ENCODE data around the gene KLHDC4. TPM values are rescaled to one million over a fixed set of nuclear protein-coding genes. Genes with fewer than 3 reads are reported as not detected.

The KLHDC4 gene
- total and polyA plus RNA-seq, 10 of the 15 experiments (the other 5 are each of a cell fraction or from before 2014, with no cell fraction given), result 0.80 to 62.1 (median 32.8) TPM

- no peak for TF ChIP-seq E2F8 (IDR thresholded peaks at IDR 0.05; ENCODE audit: low read depth, partially characterized antibody)
Measured at GRCh38 chr16:87686697-87687096, 79.1 kb downstream of the KLHDC4 start (continued).

- 66% methylated on average over 8 of the region's 13 CpGs for WGBS (ENCODE audit: insufficient coverage, insufficient replicate concordance, low lambda C conversion rate, missing lambda C conversion rate)
- H3K4me2 ChIP-seq (ENCODE audit: control insufficient read depth, insufficient read depth), result no peak overlapping the region
- no peak overlapping the region for H3K27ac ChIP-seq (ENCODE audit: control insufficient read depth, insufficient read depth)
- no peaks in the 10 kb centered on the region for H3K36me3 ChIP-seq (ENCODE audit: control insufficient read depth in 2 of 2, insufficient read depth in 2 of 2, low read length in 1 of 2)
- H3K4me3 ChIP-seq, result no peak overlapping the region
- no peak overlapping the region for H3K9ac ChIP-seq (ENCODE audit: control insufficient read depth, insufficient read depth, low read length)
- POLR2A ChIA-PET, result no interaction called here
- BruUV-seq (replicated peaks), result no TSS peak
- no peak for FAIRE-seq
- CTCF ChIA-PET, result no interaction called here
- SMC1A ChIA-PET (ENCODE audit: uncharacterized antibody, unreplicated experiment), result no interaction called here
- no peak for DNase-seq (ENCODE audit: low read depth, low spot score)
- no peaks in the 10 kb centered on the region for H3K27me3 ChIP-seq (replicated peaks in 1 of 2; ENCODE audit: control insufficient read depth in 2 of 2, insufficient read depth in 2 of 2, low read length in 1 of 2)
- no peaks in the 10 kb centered on the region for H3K9me3 ChIP-seq (replicated peaks; ENCODE audit: control insufficient read depth, insufficient read depth, low read length)
- in situ Hi-C loops (cut with MboI), result no loop called here
- TF ChIP-seq EZH2 (IDR thresholded peaks at IDR 0.05; ENCODE audit: borderline replicate concordance, control insufficient read depth, low read depth, low read length) (no peak), RELB (IDR thresholded peaks at IDR 0.05; ENCODE audit: low read depth) (no peak), ZBTB11 (CRISPR knock-in tag; IDR thresholded peaks at IDR 0.05) (no peak)
- H4K20me1 ChIP-seq (ENCODE audit: control insufficient read depth, insufficient read depth), result no peaks in the 10 kb centered on the region
- no peak overlapping the region for H2AFZ ChIP-seq (ENCODE audit: control insufficient read depth, low read depth, low read length)
- RAD21 ChIA-PET (ENCODE audit: unreplicated experiment), result no interaction called here
- intact Hi-C loops (cut with micrococcal nuclease; ENCODE audit: unreplicated experiment), result no loop called here
- H3K79me2 ChIP-seq (ENCODE audit: control insufficient read depth, insufficient read depth, low read length), result no peaks in the 10 kb centered on the region
- ATAC-seq, result no peak
- H3K4me1 ChIP-seq (ENCODE audit: control insufficient read depth, insufficient read depth, low read length), result peaks cover 5% of the 10 kb centered on the region
Measured at GRCh38 chr16:87685766-87686165, 80.0 kb downstream of the KLHDC4 start.

Data from GM12878 (cell line).